HepG2 (cell line): Measurements from ENCODE around the gene RHD. TPM values are rescaled to one million over a fixed set of nuclear protein-coding genes. Genes with fewer than 3 reads are reported as not detected.

Experiments
- ARID2 ChIP-seq: sonication (generic); formaldehyde crosslinking; IDR thresholded peaks from 2 replicates; pipeline ENCODE4 v1.8.1; 2022; ENCODE audit warnings: mild to moderate bottlenecking, missing genetic modification reagents, borderline replicate concordance
- CREB1 ChIP-seq, 2 experiments: fragments of 450-650 bp in 1 of 2; IDR thresholded peaks; 2 replicates each; pipeline ENCODE4 v1.6.1; 2016 to 2017; ENCODE audit warnings: control low read depth in 1 of 2, mild to moderate bottlenecking in 1 of 2, missing compliant biosample characterization in 1 of 2, missing genetic modification characterization in 1 of 2
- HMG20B ChIP-seq: conservative IDR thresholded peaks from 2 replicates; pipeline ENCODE4 v1.6.1; 2016; ENCODE audit warnings: missing genetic modification reagents, missing compliant biosample characterization
- HNRNPUL1 ChIP-seq: fragments of 200-400 bp; formaldehyde crosslinking; IDR thresholded peaks from 2 replicates; pipeline ENCODE4 v1.6.1; 2017; ENCODE audit warnings: low read depth, mild to moderate bottlenecking, low read length, moderate library complexity
- MLLT10 ChIP-seq: sonication (generic); formaldehyde crosslinking; IDR thresholded peaks from 2 replicates; pipeline ENCODE4 v1.4.0; 2020; ENCODE audit warnings: missing genetic modification reagents
- MLX ChIP-seq: IDR thresholded peaks from 2 replicates; pipeline ENCODE4 v1.6.1; 2016
- ONECUT2 ChIP-seq: sonication (generic); formaldehyde crosslinking; IDR thresholded peaks from 2 replicates; pipeline ENCODE4 v1.4.0; 2020; ENCODE audit warnings: missing genetic modification reagents
- SMARCC2 ChIP-seq: fragments of 450-650 bp; IDR thresholded peaks from 2 replicates; pipeline ENCODE4 v1.6.1; 2017; ENCODE audit warnings: antibody characterized with exemption, mild to moderate bottlenecking
- TRIM24 ChIP-seq: sonication (generic); formaldehyde crosslinking; IDR thresholded peaks from 2 replicates; pipeline ENCODE4 v1.8.0; 2022; ENCODE audit warnings: mild to moderate bottlenecking, missing genetic modification reagents
- ZBTB14 ChIP-seq: sonication (generic); formaldehyde crosslinking; IDR thresholded peaks from 2 replicates; pipeline ENCODE4 v1.4.0; 2020; ENCODE audit warnings: missing genetic modification reagents
- ZNF12 ChIP-seq: sonication (generic); formaldehyde crosslinking; IDR thresholded peaks from 2 replicates; pipeline ENCODE4 v1.5.0; 2020; ENCODE audit warnings: missing genetic modification reagents
- ZNF782 ChIP-seq: sonication (generic); formaldehyde crosslinking; IDR thresholded peaks from 2 replicates; pipeline ENCODE4 v1.4.0; 2020; ENCODE audit warnings: missing genetic modification reagents, mild to moderate bottlenecking, borderline replicate concordance
- ZNF83 ChIP-seq: sonication (generic); formaldehyde crosslinking; IDR thresholded peaks from 2 replicates; pipeline ENCODE4 v1.4.0; 2020; ENCODE audit warnings: missing genetic modification reagents, mild to moderate bottlenecking, borderline replicate concordance
- ZNF841 ChIP-seq: sonication (generic); formaldehyde crosslinking; IDR thresholded peaks from 2 replicates; pipeline ENCODE4 v1.8.1; 2023; ENCODE audit warnings: missing genetic modification reagents, borderline replicate concordance
- ZSCAN20 ChIP-seq: sonication (generic); formaldehyde crosslinking; IDR thresholded peaks from 2 replicates; pipeline ENCODE4 v1.4.0; 2020; ENCODE audit warnings: missing genetic modification reagents, mild to moderate bottlenecking, borderline replicate concordance
- polyA plus RNA-seq, 8 experiments: library from polyadenylated mRNA; depleted of rRNA in 3 of 8; stranded (reverse) in 7 of 8; unstranded in 1 of 8; fragments of >200 nt; fragmentation: Illumina TruSeq in 4 of 8; extraction: Trizol in 4 of 8; gene quantifications; 2 replicates each; pipeline versions ENCODE4 v1.2.1 to v1.2.3, GENCODE V29; 2011 to 2016; ENCODE audit warnings: low read depth in 4 of 8, missing spikeins in 1 of 8, mixed read lengths in 1 of 8; ENCODE audit not compliant: insufficient read depth in 1 of 8
- total RNA-seq, 5 experiments: library from RNA; depleted of rRNA; stranded (reverse); fragments of >200 nt; fragmentation: Illumina TruSeq; extraction: Trizol; gene quantifications; 2 replicates each; pipeline ENCODE4 v1.2.3, GENCODE V29; 2016; ENCODE audit warnings: low read depth in 1 of 5
- TF ChIP-seq, protein P1 (sequence below): sonication (generic); formaldehyde crosslinking; IDR thresholded peaks from 2 replicates; pipeline ENCODE4 v1.5.1; 2020; ENCODE audit warnings: mild to moderate bottlenecking, moderate library complexity, missing genetic modification reagents
- TF ChIP-seq, protein P2 (sequence below): sonication (generic); formaldehyde crosslinking; IDR thresholded peaks from 2 replicates; pipeline ENCODE4 v1.5.0; 2020; ENCODE audit warnings: mild to moderate bottlenecking, missing genetic modification reagents
- TF ChIP-seq, protein P3 (sequence below): sonication (generic); formaldehyde crosslinking; IDR thresholded peaks from 2 replicates; pipeline ENCODE4 v1.4.0; 2020; ENCODE audit warnings: missing genetic modification reagents
- TF ChIP-seq, protein P4 (sequence below): sonication (generic); formaldehyde crosslinking; IDR thresholded peaks from 2 replicates; pipeline ENCODE4 v1.5.1; 2020; ENCODE audit warnings: mild to moderate bottlenecking, missing genetic modification reagents, borderline replicate concordance

Gene RHD
- total and polyA plus RNA-seq, 2 of the 13 experiments (the other 11 are each of a cell fraction or from before 2014, with no cell fraction given), result not detected

DNA sequence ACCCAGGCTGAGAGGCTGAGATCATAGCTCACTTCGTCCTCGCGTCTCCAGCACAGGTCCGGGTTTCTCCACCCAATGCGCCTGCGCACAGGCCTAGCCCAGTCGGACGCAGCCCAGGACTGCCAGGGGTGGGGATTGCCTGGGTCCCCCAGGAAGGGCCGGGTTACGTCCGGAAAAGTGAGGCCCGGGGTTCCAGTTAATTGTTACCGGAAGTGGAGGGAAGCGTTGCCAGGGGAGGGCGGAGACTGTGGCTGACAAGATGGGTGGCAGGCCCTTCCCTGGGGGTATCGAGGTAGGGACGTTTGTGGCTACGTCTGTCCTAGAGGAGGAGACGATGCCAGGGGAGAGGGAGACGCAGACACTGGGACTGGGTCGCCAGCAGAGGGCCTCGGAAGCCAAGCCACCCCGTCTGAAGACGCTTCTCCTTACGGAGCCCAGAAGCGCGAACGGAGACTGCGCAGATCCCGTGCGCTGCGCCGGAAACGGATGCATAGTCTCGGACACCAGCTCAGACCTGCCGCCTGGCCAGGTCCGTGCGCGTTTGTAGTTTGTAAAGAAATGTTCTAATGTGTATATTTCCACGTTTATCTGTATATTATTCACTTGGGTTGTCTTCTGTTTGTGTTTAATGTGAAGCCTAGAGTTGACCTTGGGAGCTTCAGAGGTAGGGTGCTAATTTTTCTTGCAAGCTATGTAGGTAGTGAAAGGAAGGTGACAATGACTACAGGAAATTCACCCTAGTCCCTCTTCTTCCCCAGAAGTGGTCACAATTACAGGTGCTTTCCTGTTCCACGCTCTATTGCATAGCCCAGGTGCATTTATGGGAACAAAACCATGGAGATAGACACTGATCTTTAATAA, 32.4 kb upstream of the RHD start (continued):
- TF ChIP-seq, protein P1, sequence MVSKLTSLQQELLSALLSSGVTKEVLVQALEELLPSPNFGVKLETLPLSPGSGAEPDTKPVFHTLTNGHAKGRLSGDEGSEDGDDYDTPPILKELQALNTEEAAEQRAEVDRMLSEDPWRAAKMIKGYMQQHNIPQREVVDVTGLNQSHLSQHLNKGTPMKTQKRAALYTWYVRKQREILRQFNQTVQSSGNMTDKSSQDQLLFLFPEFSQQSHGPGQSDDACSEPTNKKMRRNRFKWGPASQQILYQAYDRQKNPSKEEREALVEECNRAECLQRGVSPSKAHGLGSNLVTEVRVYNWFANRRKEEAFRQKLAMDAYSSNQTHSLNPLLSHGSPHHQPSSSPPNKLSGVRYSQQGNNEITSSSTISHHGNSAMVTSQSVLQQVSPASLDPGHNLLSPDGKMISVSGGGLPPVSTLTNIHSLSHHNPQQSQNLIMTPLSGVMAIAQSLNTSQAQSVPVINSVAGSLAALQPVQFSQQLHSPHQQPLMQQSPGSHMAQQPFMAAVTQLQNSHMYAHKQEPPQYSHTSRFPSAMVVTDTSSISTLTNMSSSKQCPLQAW (CRISPR knock-in tag), result peak; percentile 32
- no peak for TF ChIP-seq ONECUT2 (CRISPR knock-in tag)
- TF ChIP-seq ZNF841, result no peak
- no peak for TF ChIP-seq MLLT10 (CRISPR knock-in tag)
- no peak for TF ChIP-seq MLX
- TF ChIP-seq ZNF83, result no peak
- no peak; the same call in 1 of the 2 replicates for TF ChIP-seq ZNF782
- TF ChIP-seq TRIM24, result no peak
- TF ChIP-seq, protein P2, sequence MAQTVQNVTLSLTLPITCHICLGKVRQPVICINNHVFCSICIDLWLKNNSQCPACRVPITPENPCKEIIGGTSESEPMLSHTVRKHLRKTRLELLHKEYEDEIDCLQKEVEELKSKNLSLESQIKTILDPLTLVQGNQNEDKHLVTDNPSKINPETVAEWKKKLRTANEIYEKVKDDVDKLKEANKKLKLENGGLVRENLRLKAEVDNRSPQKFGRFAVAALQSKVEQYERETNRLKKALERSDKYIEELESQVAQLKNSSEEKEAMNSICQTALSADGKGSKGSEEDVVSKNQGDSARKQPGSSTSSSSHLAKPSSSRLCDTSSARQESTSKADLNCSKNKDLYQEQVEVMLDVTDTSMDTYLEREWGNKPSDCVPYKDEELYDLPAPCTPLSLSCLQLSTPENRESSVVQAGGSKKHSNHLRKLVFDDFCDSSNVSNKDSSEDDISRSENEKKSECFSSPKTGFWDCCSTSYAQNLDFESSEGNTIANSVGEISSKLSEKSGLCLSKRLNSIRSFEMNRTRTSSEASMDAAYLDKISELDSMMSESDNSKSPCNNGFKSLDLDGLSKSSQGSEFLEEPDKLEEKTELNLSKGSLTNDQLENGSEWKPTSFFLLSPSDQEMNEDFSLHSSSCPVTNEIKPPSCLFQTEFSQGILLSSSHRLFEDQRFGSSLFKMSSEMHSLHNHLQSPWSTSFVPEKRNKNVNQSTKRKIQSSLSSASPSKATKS (CRISPR knock-in tag), result no peak
- TF ChIP-seq, protein P3, sequence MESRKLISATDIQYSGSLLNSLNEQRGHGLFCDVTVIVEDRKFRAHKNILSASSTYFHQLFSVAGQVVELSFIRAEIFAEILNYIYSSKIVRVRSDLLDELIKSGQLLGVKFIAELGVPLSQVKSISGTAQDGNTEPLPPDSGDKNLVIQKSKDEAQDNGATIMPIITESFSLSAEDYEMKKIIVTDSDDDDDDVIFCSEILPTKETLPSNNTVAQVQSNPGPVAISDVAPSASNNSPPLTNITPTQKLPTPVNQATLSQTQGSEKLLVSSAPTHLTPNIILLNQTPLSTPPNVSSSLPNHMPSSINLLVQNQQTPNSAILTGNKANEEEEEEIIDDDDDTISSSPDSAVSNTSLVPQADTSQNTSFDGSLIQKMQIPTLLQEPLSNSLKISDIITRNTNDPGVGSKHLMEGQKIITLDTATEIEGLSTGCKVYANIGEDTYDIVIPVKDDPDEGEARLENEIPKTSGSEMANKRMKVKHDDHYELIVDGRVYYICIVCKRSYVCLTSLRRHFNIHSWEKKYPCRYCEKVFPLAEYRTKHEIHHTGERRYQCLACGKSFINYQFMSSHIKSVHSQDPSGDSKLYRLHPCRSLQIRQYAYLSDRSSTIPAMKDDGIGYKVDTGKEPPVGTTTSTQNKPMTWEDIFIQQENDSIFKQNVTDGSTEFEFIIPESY (CRISPR knock-in tag), result no peak; the same call in 1 of the 2 replicates
- TF ChIP-seq HMG20B (CRISPR knock-in tag), result no peak
- no peak for TF ChIP-seq HNRNPUL1
- TF ChIP-seq CREB1 (IDR thresholded peaks at IDR 0.05), result no peak
- TF ChIP-seq CREB1 (CRISPR knock-in tag; IDR thresholded peaks at IDR 0.05), result peak; percentile 68
- TF ChIP-seq SMARCC2, result no peak
- peak; percentile 41; the same call in 1 of the 2 replicates for TF ChIP-seq ZBTB14 (CRISPR knock-in tag)
- TF ChIP-seq ZNF12 (CRISPR knock-in tag), result no peak
- TF ChIP-seq, protein P4, sequence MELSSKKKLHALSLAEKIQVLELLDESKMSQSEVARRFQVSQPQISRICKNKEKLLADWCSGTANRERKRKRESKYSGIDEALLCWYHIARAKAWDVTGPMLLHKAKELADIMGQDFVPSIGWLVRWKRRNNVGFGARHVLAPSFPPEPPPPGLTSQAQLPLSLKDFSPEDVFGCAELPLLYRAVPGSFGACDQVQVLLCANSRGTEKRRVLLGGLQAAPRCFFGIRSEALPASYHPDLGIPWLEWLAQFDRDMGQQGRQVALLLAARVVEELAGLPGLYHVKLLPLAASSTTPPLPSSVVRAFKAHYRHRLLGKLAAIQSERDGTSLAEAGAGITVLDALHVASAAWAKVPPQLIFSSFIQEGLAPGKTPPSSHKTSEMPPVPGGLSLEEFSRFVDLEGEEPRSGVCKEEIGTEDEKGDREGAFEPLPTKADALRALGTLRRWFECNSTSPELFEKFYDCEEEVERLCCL (CRISPR knock-in tag), result no peak
- no peak for TF ChIP-seq ZSCAN20 (CRISPR knock-in tag)
- no peak for TF ChIP-seq ARID2 (CRISPR knock-in tag)
